HL-60 (cell line): ENCODE data around the gene TRIM7.

Experiments
- DNase-seq, 2 experiments: peaks; one replicate each; pipeline ENCODE4 v3.0.0-alpha.2; 2010 to 2020; ENCODE audit warnings: low read depth in 1 of 2, low spot score in 1 of 2
- H3K27ac ChIP-seq: fragments of 250-450 bp; sonication (Bioruptor Pico); replicated peaks from 2 replicates; pipeline ENCODE4 v1.5.1; 2020; ENCODE audit warnings: mild to moderate bottlenecking, moderate library complexity
- H3K27me3 ChIP-seq: fragments of 250-450 bp; sonication (Bioruptor Pico); 2 replicates; pipeline ENCODE4 v1.5.1; 2021; ENCODE audit warnings: mild to moderate bottlenecking, moderate library complexity; ENCODE audit not compliant: insufficient read depth, poor library complexity, severe bottlenecking
- H3K4me3 ChIP-seq: replicated peaks from 2 replicates; pipeline ENCODE4 v1.5.1; 2011; ENCODE audit warnings: mild to moderate bottlenecking, control low read depth, low read length; ENCODE audit not compliant: insufficient read depth
- CTCF ChIP-seq: IDR thresholded peaks from one replicate; pipeline ENCODE4 v1.5.1; 2011; ENCODE audit warnings: low read length, control low read depth, inconsistent platforms; ENCODE audit not compliant: insufficient read depth
- GABPA ChIP-seq: IDR thresholded peaks from 2 replicates; pipeline ENCODE4 v1.6.1; 2012; ENCODE audit warnings: low read depth
- POLR2AphosphoS5 ChIP-seq: IDR thresholded peaks from 2 replicates; pipeline ENCODE4 v1.6.1; 2012; ENCODE audit warnings: low read depth
- REST ChIP-seq: IDR thresholded peaks from 2 replicates; pipeline ENCODE4 v1.6.1; 2012; ENCODE audit warnings: low read depth; ENCODE audit not compliant: insufficient replicate concordance
- SPI1 ChIP-seq: IDR thresholded peaks from 2 replicates; pipeline ENCODE4 v1.6.1; 2012; ENCODE audit warnings: low read depth, mild to moderate bottlenecking, borderline replicate concordance

Gene TRIM7

GRCh38 chr5:181152406-181152805 lies 52.6 kb downstream of the TRIM7 start:
- Histone ChIP-seq H3K4me3 (no peak overlapping the region), H3K27me3 (peaks cover 3% of the 10 kb centered on the region), H3K27ac (no peak overlapping the region)
- DNase-seq, result no peak
- TF ChIP-seq POLR2AphosphoS5, result no peak
- TF ChIP-seq SPI1, result no peak
- TF ChIP-seq REST, result no peak
- TF ChIP-seq CTCF, result no peak
- TF ChIP-seq GABPA, result no peak

GRCh38 chr5:181151146-181151545 lies 53.9 kb downstream of the TRIM7 start:
- H3K27ac ChIP-seq, result no peak overlapping the region
- DNase-seq, result no peak
- TF ChIP-seq REST (no peak), POLR2AphosphoS5 (no peak), SPI1 (no peak), GABPA (no peak), CTCF (no peak)
- no peak overlapping the region for H3K4me3 ChIP-seq
- peaks cover 2% of the 10 kb centered on the region for H3K27me3 ChIP-seq

DNA sequence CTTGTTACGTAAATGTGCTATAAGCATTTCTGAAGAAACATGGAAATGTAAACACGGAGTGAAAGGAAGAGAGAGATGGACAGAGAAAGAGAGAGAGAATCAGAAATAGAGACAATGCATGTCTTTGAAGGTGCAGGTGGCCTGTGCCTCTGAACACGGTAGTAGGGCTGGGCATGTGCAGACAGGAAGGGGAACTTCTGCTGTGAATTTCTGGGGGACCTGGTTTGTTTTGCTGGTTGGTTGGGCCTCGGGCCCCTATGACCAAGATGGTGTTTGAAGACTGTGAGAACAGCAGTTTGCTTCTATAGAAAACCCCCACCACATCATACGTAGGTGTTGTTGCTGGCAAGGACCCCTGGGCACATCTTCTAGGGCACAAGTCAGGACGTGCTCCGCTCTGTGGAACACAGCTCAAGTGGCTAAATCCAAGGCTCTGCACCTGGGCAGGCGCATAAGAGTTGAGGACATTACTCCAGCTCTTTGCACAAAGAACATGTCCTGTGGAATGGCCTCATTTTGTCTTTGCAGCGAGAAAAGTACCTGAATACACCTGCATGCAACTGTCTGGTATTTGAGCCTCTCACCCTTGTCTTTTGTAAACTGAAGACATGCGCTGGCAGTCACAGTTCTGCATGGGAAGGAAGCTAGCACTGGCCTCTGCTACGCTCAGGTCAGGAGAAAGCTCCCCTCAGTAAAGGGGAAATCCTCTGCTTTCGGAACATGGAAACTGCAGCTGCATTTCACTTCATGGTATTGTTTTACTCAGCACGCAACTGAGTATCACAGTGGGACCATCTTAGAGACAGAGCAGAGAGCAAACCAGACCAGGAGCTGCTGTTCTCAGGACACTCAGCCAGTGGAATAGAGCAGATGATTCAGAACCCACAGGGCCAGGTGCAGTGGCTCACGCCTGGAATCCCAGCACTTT lies 54.9 kb downstream of the TRIM7 start:
- DNase-seq, result no peak
- H3K27ac ChIP-seq, result no peak overlapping the region
- peaks cover 2% of the 10 kb centered on the region for H3K27me3 ChIP-seq
- no peak overlapping the region for H3K4me3 ChIP-seq
- TF ChIP-seq GABPA (no peak), POLR2AphosphoS5 (no peak), REST (no peak), CTCF (no peak), SPI1 (no peak)
